Cerebellar nuclear complex (tissue), 1 donor: ENCODE results near the gene PKP3.
"Not testable (repeated sequence)": the region's sequence is repeated elsewhere in the genome, so short reads cannot be mapped to it uniquely, and the experiment has no call there.

ENCODE experiments used
- DNase-seq, 2 experiments: peaks; one replicate each; lab custom pipeline; 2025; lab: John Stamatoyannopoulos, UW

PKP3 gene

DNA sequence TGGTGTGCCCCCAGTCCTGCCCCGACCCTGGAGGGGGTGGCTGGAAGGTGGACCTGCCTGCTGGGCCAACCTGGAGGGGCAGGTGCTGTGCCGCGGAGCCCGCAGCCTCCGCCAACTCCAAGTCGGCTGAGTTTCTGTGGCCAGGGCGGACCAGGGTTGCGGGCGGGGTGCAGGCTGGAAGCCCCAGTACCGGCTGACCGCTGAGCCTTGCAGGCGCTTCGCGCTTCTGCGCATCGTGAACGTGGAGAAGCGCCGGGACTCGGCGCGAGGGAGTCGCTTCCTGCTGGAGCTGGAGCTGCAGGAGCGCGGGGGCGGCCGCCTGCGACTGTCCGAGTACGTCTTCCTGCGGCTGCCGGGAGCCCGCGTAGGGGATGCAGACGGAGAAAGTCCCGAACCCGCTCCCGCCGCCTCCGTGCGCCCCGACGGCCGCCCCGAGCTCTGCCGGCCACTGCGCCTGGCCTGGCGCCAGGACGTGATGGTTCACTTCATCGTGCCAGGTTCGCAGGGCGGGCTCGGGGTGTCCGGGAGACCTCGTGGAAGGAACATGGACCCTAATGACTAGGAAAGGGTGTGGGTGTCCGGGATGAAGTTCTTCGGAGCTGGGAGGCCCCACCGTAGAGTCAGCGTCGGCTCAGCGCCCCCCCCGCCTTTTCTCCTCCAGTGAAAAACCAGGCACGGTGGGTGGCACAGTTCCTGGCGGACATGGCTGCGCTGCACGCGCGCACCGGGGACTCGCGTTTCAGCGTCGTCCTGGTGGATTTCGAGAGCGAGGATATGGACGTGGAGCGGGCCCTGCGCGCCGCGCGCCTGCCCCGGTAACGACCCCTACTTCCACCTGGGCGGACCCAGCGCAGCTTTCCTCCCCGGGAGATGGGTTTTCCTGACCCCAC lies 14.6 kb upstream of the PKP3 start:
- DNase-seq: no peak

DNA sequence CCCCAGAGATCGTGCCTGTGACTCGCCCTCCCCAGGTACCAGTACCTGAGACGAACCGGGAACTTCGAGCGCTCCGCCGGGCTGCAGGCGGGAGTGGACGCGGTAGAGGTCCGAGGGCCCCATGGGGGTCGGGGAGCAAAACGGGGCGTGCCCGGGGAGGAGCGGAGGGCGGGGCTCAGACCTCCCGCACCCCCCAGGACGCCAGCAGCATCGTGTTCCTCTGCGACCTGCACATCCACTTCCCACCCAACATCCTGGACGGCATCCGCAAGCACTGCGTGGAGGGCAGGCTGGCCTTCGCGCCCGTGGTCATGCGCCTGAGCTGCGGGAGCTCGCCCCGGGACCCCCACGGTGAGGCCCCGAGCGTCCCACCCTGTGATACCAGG lies 13.9 kb upstream of the PKP3 start:
- DNase-seq: no peak

DNA sequence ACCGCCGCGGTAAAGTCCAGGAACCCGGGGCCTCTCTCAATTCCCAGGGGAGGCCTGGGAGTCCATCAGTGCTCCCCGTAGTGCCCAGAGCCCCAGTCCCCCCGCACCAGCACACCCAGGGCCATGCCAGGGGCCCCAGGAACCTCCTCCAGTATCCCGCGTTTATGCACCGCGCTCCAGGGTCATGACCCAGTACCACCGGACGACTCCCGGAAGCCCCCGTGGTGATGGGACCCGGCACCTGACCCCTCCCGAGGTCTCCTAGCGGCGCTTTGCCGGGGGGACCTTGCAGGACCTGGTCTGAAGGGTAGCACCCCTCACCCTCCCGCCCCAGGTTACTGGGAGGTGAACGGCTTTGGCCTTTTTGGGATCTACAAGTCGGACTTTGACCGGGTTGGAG lies 13.5 kb upstream of the PKP3 start:
- no peak for DNase-seq

DNA sequence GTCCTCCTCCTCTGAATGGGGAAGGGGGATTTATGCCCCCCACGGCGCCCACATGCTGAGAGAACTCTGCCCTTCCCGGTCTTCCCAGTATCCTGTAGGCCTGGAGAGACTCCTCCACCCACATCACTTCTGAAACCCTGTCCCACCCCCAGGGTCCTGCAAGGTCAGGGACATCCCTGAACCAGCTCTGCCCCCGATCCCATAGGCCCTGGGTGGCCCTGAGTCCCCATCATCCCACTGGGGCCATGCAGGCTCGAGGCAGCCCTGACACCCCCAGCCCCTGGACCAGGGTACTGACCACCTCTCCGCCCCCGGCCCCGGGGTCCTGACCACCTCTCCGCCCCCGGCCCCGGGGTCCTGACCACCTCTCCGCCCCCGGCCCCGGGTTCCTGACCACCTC lies 13.0 kb upstream of the PKP3 start:
- DNase-seq: no peak

DNA sequence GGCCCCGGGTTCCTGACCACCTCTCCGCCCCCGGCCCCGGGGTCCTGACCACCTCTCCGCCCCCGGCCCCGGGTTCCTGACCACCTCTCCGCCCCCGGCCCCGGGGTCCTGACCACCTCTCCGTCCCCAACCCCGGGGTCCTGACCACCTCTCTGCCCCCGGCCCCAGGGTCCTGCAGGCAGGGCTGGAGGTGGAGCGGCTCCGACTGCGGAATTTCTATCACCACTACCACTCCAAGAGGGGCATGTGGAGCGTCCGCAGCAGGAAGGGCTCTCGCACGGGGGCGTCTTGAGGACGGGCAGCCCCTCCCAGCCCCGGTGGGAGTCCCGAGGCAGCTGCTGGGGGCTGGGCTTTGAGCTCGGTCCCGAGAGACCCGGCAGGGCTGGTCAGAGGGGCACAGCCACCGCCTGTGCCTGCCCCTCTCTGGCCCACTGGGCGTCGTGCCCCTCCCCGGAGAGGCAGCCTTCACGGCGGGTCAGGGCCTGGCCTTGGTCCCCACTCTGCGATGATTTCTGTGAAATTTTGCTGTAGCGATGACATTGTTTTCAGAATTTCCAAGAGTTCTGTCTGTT lies 12.4 kb upstream of the PKP3 start:
- no peak for DNase-seq

DNA sequence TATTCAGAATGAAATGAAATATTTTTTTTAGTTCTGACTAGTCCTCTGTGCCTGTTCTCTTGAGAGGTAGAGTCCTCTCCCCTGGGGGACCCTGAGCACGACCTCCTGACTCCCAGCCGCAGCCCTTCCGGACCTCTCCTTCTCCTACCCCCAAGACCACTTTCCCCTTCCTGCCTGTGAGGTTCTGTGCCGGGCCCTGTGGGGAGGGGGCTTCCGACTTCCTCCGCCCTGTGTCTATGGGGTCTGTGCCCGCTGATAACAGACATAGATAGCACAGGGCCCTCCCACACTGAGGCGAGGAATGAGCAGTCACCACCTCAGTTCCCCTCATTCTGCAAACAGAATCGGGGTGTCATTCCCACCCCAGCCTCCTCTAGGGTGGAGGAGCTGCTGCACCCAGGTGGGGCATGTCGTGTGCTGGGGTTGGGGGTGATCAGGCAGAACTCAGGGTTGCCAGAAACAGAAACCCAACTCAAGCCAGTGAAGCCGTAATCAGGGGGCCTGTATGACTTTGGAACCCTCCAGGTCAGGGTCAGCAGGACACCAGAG lies 11.9 kb upstream of the PKP3 start:
- DNase-seq: no peak

DNA sequence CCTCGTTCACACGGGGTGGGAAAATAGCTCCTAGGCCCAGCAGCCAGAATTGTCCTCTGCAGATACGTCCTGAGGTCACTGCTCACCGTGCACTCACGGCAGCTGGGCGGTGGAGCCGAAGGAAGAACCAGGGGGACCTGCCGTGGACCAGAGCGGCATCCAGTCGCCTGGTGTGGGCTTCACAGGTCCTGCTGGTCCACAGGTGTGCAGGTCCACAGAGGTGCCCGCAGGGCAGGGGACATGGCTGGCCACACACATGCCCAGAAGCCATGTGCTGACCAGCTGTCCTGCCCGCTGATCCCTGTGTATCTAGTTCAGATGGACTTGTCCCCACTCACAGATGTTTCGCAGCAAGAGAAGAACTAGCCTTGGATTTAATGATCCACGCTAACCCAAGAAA lies 10.6 kb upstream of the PKP3 start:
- DNase-seq: no peak

DNA sequence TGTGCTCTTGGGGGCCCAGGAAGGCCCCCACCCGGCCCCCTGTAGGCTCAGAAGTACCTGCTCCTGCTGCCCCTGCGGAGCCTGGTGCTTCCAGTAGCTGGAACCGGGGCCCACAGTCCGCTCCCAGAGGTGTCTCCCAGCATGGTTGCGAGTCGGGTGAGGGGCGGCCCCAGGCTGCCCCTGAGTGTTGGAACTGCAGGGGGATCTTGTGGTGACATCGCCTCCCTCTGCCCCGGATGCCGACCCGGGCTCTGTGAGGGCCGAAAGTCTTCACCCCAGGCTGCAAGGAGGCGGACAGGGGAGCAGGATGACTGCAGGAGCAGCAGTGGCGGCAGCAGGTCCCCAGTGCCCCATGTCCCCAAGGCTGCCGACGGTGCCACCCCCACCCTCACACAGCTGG lies 9.5 kb upstream of the PKP3 start:
- DNase-seq: no peak

DNA sequence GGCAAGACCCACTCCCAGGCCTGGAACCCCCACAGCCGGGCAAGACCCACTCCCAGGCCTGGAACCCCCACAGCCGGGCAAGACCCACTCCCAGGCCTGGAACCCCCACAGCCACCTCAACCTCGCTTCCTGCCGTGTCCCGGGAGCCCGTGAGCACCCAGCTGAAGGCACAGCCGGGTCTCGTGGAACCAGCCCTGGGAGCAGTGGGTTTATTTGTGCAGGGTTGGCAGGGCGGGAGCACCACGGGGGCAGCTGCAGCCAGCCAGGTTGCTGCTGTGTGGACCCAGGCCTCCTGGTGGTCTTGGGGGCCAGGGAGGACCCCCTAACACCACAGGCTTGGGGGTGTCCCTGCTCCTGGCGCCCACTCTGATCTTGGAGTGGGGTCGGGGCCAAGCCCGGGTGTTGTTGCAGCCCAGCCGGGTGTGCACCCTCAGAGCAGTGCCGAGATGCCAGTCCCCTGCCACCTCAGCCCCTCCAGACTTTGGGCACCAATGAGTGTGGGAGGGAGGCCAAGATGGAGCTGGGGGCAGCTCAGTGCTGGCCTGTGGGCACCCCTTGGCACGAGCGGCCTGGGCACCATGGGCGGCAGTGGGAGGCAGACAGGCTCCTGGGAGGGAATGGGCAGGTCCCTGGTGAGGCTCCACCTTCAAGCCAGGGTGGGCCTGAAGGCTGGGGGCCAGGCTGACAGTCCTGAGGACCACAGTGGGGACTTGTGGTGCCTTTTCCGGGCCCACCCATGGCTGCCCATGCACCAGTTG lies 8.2 kb upstream of the PKP3 start:
- no peak for DNase-seq

DNA sequence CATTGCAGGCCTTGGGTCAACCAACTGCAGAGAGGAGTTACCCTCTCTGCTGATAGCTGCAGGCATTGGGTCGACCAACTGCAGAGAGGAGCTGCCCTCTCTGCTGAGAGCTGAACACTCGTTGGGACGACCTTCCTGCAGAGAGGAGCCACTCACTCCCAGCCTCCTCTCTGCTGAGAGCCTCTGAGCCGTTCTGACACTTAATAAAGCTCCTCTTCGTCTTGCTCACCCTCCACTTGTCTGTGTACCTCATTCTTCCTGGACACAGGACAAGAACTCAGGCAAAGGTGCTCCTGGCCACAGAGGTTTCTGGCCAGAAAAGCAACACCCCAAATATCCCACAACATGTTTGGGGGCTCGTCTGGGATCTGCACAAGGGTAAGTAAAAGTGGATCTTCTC lies 7.5 kb upstream of the PKP3 start:
- DNase-seq: no peak

DNA sequence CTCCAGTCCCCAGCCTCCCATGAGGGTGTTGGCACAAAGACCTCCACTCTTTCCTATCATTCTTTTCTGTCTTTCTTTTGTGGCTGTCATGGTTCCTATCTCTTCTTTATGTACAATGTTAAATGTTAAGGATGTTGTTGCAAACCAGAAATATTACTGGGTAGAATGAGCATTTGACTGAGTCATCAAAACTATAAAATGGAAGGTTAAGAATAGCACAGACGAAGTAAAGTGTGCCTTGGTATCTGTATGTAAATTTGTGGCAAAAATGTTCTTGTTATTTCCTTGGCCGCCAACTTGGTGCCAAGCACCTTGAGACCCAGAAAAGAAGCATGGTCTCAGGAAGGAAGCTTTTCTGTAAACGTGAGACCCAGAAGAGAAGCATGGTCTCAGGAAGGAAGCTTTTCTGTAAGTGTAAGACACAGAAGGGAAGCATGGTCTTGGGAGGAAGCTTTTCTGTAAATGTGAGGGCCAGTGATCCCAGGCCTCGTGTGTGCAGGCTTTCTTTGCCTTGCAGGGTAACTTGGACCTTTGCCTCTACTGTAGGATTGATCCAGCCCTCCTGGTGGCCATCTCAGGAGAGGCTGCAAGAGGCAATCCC lies 6.7 kb upstream of the PKP3 start:
- no peak for DNase-seq

DNA sequence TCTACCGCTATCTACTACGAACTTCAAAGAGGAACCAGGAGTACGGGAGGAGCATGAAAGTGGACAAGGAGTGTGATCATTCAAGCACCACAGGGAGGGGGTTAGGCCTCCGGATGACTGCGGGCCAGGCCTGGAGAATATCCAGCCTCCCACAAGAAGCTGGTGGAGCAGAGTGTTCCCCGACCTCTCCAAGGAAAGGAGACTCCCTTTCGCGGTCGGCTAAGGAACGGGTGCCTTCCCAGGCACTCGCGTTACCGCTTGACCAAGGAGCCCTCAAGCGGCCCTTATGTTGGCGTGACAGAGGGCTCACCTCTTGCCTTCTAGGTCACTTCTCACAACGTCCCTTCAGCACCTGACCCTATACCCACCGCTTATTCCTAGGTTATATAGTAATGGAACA lies 4.6 kb upstream of the PKP3 start:
- not testable (repeated sequence) for DNase-seq

DNA sequence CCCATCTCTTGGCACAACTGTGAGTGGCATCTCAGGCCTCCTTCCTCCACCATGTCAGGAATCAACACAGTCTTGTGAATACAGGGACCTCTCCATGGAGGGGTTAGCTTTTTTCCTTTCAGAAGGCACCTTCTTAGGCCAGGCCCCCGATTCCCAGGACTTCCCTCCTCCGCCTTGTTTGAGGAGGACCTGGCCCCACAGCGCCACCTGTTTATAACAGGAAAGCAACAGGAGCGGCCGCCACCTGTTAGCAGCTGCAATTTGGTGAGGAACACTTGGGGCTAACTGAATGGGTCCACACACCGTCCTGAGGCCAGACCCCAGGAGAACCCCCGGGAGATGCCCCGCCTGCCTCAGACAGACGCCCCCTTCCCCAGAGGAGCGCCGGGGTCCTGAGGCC lies 3.8 kb upstream of the PKP3 start:
- no peak for DNase-seq

DNA sequence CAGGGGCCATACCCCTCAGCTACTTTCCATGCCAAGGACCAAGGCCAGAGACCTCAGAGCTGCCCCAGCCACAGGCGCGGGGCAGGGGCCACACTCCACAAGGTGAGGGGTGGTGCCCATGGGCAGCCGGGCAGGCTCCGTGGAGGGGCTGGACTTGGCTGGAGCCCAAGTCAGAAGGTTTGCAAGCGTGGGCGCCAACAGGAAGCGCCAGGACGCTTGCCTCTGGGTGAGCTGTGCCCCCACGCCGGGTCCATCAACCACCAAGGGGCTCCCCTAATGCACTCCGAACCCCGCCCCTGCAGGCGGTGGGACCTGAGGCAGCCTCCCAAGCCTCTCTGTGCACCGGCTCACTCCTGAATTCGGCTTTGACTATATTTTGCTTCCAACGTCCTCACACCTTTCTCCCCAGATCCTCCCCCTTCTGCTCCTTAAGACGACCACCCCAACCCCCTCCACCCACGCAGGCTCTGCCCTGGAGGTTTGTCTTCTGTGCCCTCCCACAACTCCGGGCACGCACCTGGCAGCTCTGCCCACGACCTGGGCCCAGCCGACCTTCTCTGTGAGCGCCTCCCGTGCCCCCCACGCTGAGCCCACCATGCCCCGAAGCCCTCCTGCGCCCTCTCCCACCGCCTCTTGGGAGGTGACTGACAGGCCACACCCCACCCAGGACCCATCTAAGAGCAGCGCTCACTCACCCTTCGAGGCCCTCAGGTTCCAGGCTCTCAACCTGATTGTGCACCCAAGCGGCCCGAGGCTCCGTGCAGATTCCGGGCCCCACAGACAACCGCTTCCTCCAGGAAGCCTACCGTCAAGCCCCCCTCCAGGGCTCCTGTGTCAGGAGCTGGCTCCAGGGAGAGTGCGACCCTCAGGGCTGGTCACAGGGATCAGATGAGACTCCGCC lies 2.6 kb upstream of the PKP3 start:
- DNase-seq: no peak

DNA sequence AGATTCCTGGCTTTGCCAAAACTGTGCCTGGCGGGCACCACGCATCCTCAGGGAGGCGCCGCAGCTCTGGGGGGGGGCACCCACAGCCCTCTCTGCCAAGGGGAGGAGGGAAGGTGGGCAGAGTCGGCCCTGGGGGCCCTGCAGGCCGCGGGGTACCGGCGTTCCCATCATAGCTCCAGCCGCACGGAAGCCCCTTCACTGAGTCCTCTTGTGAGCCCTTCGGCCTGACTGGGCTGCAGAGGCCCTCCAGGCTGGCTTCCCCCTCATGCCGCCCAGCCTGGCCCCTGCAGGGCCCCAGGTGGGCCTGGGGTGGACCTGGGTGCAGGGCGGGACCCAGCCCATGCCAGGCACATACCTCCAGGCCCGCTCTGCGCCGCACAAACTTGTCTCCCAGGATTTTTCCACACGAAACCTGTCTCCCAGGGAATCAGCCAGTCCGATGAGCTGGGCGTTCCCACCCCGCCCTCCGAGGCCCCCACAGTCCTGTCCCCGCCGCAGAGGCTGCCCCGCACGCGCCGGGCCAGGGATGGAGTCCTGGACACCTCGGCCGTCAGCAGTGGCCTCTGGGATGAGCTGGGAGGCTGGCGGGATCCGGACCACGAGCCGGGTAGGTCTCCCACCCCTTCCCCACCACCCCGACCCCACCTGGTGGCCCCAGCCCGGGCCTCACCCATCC lies 1.8 kb upstream of the PKP3 start:
- DNase-seq: no peak

DNA sequence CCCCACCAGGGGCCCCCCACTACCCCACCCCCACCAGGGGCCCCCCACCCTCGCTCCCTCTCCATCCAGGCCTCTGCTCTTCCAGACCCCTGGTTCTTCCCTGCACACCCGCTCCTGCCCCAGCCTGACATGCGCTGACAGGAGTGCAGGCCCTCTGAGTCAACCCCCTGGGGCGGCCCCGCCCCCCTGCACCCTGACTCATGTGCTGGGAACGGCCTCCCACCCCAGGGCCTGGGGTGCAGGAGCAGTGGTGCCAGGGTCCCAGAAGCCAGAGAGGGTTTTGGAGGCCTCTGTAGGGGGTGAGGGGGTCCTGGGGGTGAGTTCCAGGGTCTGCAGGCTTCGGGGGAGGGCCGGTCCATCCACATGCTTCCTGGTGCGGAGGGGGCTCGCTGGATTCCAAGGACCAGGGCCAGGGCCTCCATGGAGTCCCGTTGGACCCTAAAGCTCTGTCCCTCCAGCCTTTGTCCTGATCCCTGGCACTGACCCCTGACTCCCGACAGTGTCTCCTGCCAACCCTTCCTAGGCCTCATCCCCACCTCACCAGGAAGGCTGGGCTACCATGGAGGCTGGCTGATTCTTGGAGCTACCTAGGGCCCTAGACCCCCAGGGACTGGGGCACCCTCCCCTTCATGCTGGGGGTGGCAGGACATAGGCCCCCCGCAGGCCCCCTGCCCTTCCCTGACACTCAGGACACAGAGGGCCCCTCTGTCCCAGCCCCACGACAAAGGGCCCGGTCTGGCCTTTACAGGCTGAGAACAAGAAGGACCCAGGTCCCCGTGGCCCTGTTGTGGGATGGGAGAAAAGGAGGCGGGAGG lies 583 bp upstream of the PKP3 start:
- no peak for DNase-seq

DNA sequence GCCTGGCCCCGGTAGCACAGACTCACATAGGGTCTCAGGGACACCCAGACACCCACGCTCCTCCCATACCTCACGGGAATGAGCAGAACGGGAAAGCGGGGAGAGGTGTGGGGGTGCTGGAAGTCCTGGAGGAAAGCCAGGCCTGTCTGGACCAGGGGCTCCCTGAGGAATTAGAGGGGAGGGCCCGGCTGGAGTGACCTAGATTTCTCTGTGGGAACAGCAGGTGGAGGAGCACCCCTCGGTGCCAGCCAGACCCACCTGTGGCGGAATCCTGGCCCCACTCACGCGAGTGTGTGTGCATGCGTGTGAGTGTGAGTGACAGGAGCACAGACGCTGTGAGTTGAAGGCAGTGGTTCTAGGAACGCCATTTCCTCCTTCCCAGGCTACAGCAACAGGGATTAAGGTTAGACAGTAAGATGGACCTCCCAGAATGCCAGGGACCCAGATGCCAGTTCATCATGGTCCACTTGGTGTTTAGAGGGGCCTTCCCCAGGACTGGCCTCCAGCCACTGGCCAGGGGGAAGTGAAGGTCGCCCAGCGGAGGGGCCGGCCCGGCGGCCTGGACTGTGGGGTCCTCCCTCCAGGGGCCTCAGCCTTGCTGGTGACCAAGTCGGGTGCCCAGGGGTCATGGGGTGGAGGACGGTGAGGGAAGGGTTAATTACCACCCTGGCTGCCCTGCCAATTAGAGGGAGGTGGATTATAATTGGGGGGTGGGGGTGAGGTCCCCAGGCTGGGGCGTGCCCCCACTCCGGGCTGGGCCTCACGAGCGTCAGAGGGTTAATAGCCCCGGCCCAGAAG lies 1.0 kb downstream of the PKP3 start:
- DNase-seq: no peak

DNA sequence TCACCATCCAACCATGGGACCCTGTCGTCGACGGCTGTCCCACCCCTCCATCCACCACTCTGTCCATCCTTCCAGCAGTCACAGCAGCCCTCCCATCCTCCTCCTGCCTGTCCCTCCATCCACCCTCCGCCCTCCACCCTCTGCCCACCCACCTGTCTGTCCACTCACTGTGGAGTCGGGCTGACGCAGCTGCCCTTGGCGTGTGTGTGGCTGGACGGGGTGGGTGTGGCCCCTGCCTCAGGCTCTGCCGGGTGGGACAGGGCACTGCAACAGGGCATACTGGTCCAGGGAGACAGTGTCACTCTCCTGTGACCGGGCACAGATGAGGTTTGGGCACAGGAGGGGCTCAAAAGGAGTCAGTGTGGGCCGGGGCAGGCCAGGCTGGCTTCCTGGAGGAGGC lies 1.9 kb downstream of the PKP3 start:
- no peak for DNase-seq

DNA sequence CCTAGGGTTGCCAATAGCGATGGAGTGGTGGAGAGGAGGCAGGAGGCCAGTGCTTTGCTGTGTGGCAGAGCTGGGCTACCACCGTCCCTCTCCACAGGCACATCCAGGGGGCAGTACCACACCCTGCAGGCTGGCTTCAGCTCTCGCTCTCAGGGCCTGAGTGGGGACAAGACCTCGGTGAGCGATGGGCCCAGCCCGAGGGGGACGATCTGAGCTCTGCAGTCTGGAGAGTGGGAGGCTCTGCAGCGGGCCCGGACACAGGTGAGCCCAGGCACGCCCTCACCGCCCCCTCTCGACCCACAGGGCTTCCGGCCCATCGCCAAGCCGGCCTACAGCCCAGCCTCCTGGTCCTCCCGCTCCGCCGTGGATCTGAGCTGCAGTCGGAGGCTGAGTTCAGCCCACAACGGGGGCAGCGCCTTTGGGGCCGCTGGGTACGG lies 2.5 kb downstream of the PKP3 start:
- no peak for DNase-seq
